GM23338 (cell line): ENCODE measurements around the gene WWP2. TPM values are rescaled to one million over a fixed set of nuclear protein-coding genes. Genes with fewer than 3 reads are reported as not detected.

Experiments
- ATAC-seq: fragments of 200-7000 bp; cut with Tn5 transposase; 3 replicates; pipeline ENCODE4 v1.9.1; 2020
- DNase-seq: peaks from one replicate; pipeline ENCODE4 v3.0.0-alpha.2; 2015; ENCODE audit warnings: low spot score
- H2AFZ ChIP-seq: fragments of 200-600 bp; sonication (generic); 2 replicates; pipeline ENCODE4 v1.8.0; 2016; ENCODE audit warnings: antibody characterized with exemption, mild to moderate bottlenecking, moderate library complexity
- H3F3A ChIP-seq: fragments of 200-600 bp; sonication (generic); replicated peaks from 2 replicates; pipeline ENCODE4 v1.8.0; 2017; ENCODE audit warnings: antibody characterized with exemption, mixed run types, low read depth
- H3K27ac ChIP-seq: fragments of 200-600 bp; sonication (generic); 2 replicates; pipeline ENCODE4 v1.6.1; 2016; ENCODE audit warnings: low read depth
- H3K27me3 ChIP-seq: fragments of 200-600 bp; sonication (generic); 2 replicates; pipeline ENCODE4 v1.8.0; 2016; ENCODE audit warnings: mild to moderate bottlenecking, mixed run types, moderate library complexity; ENCODE audit not compliant: insufficient read depth
- H3K36me3 ChIP-seq: fragments of 200-600 bp; sonication (generic); 2 replicates; pipeline ENCODE4 v1.8.0; 2016; ENCODE audit warnings: mild to moderate bottlenecking; ENCODE audit not compliant: insufficient read depth
- H3K4me1 ChIP-seq: fragments of 200-600 bp; sonication (generic); 2 replicates; pipeline ENCODE4 v1.8.0; 2016; ENCODE audit warnings: mild to moderate bottlenecking, moderate library complexity; ENCODE audit not compliant: insufficient read depth
- H3K4me2 ChIP-seq: fragments of 200-600 bp; sonication (generic); 2 replicates; pipeline ENCODE4 v1.7.1; 2017; ENCODE audit warnings: mixed run types
- H3K4me3 ChIP-seq: fragments of 200-600 bp; sonication (generic); 2 replicates; pipeline ENCODE4 v1.6.1; 2016; ENCODE audit warnings: mixed run types
- H3K79me2 ChIP-seq: fragments of 200-600 bp; sonication (generic); replicated peaks from 2 replicates; pipeline ENCODE4 v1.8.0; 2017; ENCODE audit warnings: mild to moderate bottlenecking; ENCODE audit not compliant: insufficient read depth
- H3K9me2 ChIP-seq: fragments of 200-600 bp; sonication (generic); 2 replicates; pipeline ENCODE4 v1.8.0; 2017; ENCODE audit not compliant: insufficient read depth
- H4K20me1 ChIP-seq: fragments of 200-600 bp; sonication (generic); replicated peaks from 2 replicates; pipeline ENCODE4 v1.8.0; 2017; ENCODE audit warnings: mild to moderate bottlenecking; ENCODE audit not compliant: insufficient read depth
- H3K27ac Mint-ChIP-seq: 2 replicates; pipeline ENCODE4 v1.8.0; 2020; ENCODE audit warnings: inconsistent platforms, mild to moderate bottlenecking, moderate library complexity, mixed read lengths
- H3K27me3 Mint-ChIP-seq: 3 replicates; pipeline ENCODE4 v1.8.0; 2022; ENCODE audit warnings: low read depth, mild to moderate bottlenecking, moderate library complexity, mixed read lengths, inconsistent platforms; ENCODE audit not compliant: insufficient read depth, poor library complexity
- H3K36me3 Mint-ChIP-seq: 3 replicates; pipeline ENCODE4 v1.8.0; 2021; ENCODE audit warnings: low read depth, mild to moderate bottlenecking, inconsistent platforms, moderate library complexity, mixed read lengths
- H3K4me1 Mint-ChIP-seq: 3 replicates; pipeline ENCODE4 v1.8.0; 2020; ENCODE audit warnings: mild to moderate bottlenecking, inconsistent platforms, mixed read lengths
- H3K4me3 Mint-ChIP-seq: 3 replicates; pipeline ENCODE4 v1.8.0; 2021; ENCODE audit warnings: moderate library complexity, mild to moderate bottlenecking, inconsistent platforms, mixed read lengths
- H3K9me3 Mint-ChIP-seq: 3 replicates; pipeline ENCODE4 v1.8.0; 2020; ENCODE audit warnings: moderate library complexity, mild to moderate bottlenecking, inconsistent platforms, mixed read lengths
- ETS1 ChIP-seq: IDR thresholded peaks from 2 replicates; pipeline ENCODE4 v1.6.1; 2016; ENCODE audit warnings: antibody characterized with exemption
- EZH2 ChIP-seq: fragments of 200-600 bp; sonication (generic); IDR thresholded peaks from one replicate; pipeline ENCODE4 v1.8.0; 2017; ENCODE audit warnings: antibody characterized with exemption, mild to moderate bottlenecking, low read depth; ENCODE audit not compliant: unreplicated experiment
- EZH2phosphoT487 ChIP-seq: fragments of 200-600 bp; sonication (generic); IDR thresholded peaks from one replicate; pipeline ENCODE4 v1.8.1; 2018; ENCODE audit warnings: antibody characterized with exemption; ENCODE audit not compliant: unreplicated experiment
- JUNB ChIP-seq: IDR thresholded peaks from one replicate; pipeline ENCODE4 v1.6.1; 2016; ENCODE audit warnings: antibody characterized with exemption; ENCODE audit not compliant: unreplicated experiment
- NANOG ChIP-seq: IDR thresholded peaks from 2 replicates; pipeline ENCODE4 v1.6.1; 2016; ENCODE audit warnings: antibody characterized with exemption, borderline replicate concordance
- POLR2AphosphoS5 ChIP-seq: IDR thresholded peaks from 2 replicates; pipeline ENCODE4 v1.6.1; 2016; ENCODE audit warnings: antibody characterized with exemption, low read depth
- STAT1 ChIP-seq: IDR thresholded peaks from one replicate; pipeline ENCODE4 v1.6.1; 2016; ENCODE audit warnings: antibody characterized with exemption; ENCODE audit not compliant: unreplicated experiment
- ZNF114 ChIP-seq: fragments of 250-450 bp; sonication (Bioruptor Pico); IDR thresholded peaks from 2 replicates; pipeline ENCODE4 v1.5.0; 2020; ENCODE audit warnings: mild to moderate bottlenecking, moderate library complexity
- ZNF331 ChIP-seq: fragments of 250-450 bp; sonication (Bioruptor Pico); IDR thresholded peaks from 2 replicates; pipeline ENCODE4 v1.5.0; 2020; ENCODE audit warnings: low read depth, mild to moderate bottlenecking, moderate library complexity
- polyA plus RNA-seq: library from polyadenylated mRNA; unstranded; fragments of >200 nt; fragmentation: Nextera tagmentation; extraction: Ambion mirVana; gene quantifications from 2 replicates; pipeline ENCODE4 v1.2.1, GENCODE V29; 2016
- total RNA-seq: library from RNA; depleted of rRNA; stranded (reverse); fragments of >200 nt; shearing (Covaris generic); gene quantifications from 2 replicates; pipeline ENCODE4 v1.2.3, GENCODE V29; 2014
- TF ChIP-seq, protein P1 (sequence below): fragments of 250-450 bp; sonication (Bioruptor Pico); IDR thresholded peaks from 2 replicates; pipeline ENCODE4 v1.5.0; 2020; ENCODE audit warnings: mild to moderate bottlenecking, moderate library complexity
- TF ChIP-seq, protein P2 (sequence below): IDR thresholded peaks from one replicate; pipeline ENCODE4 v1.6.1; 2018; ENCODE audit warnings: antibody characterized with exemption; ENCODE audit not compliant: unreplicated experiment
- TF ChIP-seq, protein P3 (sequence below), 2 experiments: fragments of 200-600 bp in 1 of 2; sonication (generic) in 1 of 2; conservative IDR thresholded peaks; 2 replicates each; pipeline versions ENCODE4 v1.5.1 to v1.6.1; 2016 to 2017; ENCODE audit warnings: antibody characterized with exemption in 2 of 2, low read depth in 2 of 2, mild to moderate bottlenecking in 2 of 2, moderate library complexity in 1 of 2

WWP2 gene
- total and polyA plus RNA-seq, 2 experiments from 2014 or later: 12.3 to 35.5 TPM

- no peak overlapping the region for H3K4me2 ChIP-seq
- H3K27ac Mint-ChIP-seq: no peak overlapping the region
- no peak for TF ChIP-seq JUNB
- no peak for TF ChIP-seq EZH2
- TF ChIP-seq POLR2AphosphoS5: no peak
- no peak for TF ChIP-seq ETS1
- TF ChIP-seq, protein P1, sequence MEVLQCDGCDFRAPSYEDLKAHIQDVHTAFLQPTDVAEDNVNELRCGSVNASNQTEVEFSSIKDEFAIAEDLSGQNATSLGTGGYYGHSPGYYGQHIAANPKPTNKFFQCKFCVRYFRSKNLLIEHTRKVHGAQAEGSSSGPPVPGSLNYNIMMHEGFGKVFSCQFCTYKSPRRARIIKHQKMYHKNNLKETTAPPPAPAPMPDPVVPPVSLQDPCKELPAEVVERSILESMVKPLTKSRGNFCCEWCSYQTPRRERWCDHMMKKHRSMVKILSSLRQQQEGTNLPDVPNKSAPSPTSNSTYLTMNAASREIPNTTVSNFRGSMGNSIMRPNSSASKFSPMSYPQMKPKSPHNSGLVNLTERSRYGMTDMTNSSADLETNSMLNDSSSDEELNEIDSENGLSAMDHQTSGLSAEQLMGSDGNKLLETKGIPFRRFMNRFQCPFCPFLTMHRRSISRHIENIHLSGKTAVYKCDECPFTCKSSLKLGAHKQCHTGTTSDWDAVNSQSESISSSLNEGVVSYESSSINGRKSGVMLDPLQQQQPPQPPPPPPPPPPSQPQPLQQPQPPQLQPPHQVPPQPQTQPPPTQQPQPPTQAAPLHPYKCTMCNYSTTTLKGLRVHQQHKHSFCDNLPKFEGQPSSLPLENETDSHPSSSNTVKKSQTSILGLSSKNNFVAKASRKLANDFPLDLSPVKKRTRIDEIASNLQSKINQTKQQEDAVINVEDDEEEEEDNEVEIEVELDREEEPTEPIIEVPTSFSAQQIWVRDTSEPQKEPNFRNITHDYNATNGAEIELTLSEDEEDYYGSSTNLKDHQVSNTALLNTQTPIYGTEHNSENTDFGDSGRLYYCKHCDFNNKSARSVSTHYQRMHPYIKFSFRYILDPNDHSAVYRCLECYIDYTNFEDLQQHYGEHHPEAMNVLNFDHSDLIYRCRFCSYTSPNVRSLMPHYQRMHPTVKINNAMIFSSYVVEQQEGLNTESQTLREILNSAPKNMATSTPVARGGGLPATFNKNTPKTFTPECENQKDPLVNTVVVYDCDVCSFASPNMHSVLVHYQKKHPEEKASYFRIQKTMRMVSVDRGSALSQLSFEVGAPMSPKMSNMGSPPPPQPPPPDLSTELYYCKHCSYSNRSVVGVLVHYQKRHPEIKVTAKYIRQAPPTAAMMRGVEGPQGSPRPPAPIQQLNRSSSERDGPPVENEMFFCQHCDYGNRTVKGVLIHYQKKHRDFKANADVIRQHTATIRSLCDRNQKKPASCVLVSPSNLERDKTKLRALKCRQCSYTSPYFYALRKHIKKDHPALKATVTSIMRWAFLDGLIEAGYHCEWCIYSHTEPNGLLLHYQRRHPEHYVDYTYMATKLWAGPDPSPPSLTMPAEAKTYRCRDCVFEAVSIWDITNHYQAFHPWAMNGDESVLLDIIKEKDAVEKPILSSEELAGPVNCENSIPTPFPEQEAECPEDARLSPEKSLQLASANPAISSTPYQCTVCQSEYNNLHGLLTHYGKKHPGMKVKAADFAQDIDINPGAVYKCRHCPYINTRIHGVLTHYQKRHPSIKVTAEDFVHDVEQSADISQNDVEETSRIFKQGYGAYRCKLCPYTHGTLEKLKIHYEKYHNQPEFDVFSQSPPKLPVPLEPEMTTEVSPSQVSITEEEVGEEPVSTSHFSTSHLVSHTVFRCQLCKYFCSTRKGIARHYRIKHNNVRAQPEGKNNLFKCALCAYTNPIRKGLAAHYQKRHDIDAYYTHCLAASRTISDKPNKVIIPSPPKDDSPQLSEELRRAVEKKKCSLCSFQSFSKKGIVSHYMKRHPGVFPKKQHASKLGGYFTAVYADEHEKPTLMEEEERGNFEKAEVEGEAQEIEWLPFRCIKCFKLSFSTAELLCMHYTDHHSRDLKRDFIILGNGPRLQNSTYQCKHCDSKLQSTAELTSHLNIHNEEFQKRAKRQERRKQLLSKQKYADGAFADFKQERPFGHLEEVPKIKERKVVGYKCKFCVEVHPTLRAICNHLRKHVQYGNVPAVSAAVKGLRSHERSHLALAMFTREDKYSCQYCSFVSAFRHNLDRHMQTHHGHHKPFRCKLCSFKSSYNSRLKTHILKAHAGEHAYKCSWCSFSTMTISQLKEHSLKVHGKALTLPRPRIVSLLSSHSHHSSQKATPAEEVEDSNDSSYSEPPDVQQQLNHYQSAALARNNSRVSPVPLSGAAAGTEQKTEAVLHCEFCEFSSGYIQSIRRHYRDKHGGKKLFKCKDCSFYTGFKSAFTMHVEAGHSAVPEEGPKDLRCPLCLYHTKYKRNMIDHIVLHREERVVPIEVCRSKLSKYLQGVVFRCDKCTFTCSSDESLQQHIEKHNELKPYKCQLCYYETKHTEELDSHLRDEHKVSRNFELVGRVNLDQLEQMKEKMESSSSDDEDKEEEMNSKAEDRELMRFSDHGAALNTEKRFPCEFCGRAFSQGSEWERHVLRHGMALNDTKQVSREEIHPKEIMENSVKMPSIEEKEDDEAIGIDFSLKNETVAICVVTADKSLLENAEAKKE (CRISPR knock-in tag): no peak
- no peak for TF ChIP-seq STAT1
- TF ChIP-seq ZNF114 (CRISPR knock-in tag): no peak
- TF ChIP-seq NANOG: no peak
- TF ChIP-seq, protein P2, sequence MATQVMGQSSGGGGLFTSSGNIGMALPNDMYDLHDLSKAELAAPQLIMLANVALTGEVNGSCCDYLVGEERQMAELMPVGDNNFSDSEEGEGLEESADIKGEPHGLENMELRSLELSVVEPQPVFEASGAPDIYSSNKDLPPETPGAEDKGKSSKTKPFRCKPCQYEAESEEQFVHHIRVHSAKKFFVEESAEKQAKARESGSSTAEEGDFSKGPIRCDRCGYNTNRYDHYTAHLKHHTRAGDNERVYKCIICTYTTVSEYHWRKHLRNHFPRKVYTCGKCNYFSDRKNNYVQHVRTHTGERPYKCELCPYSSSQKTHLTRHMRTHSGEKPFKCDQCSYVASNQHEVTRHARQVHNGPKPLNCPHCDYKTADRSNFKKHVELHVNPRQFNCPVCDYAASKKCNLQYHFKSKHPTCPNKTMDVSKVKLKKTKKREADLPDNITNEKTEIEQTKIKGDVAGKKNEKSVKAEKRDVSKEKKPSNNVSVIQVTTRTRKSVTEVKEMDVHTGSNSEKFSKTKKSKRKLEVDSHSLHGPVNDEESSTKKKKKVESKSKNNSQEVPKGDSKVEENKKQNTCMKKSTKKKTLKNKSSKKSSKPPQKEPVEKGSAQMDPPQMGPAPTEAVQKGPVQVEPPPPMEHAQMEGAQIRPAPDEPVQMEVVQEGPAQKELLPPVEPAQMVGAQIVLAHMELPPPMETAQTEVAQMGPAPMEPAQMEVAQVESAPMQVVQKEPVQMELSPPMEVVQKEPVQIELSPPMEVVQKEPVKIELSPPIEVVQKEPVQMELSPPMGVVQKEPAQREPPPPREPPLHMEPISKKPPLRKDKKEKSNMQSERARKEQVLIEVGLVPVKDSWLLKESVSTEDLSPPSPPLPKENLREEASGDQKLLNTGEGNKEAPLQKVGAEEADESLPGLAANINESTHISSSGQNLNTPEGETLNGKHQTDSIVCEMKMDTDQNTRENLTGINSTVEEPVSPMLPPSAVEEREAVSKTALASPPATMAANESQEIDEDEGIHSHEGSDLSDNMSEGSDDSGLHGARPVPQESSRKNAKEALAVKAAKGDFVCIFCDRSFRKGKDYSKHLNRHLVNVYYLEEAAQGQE: no peak
- TF ChIP-seq EZH2phosphoT487: no peak
- TF ChIP-seq, protein P3, sequence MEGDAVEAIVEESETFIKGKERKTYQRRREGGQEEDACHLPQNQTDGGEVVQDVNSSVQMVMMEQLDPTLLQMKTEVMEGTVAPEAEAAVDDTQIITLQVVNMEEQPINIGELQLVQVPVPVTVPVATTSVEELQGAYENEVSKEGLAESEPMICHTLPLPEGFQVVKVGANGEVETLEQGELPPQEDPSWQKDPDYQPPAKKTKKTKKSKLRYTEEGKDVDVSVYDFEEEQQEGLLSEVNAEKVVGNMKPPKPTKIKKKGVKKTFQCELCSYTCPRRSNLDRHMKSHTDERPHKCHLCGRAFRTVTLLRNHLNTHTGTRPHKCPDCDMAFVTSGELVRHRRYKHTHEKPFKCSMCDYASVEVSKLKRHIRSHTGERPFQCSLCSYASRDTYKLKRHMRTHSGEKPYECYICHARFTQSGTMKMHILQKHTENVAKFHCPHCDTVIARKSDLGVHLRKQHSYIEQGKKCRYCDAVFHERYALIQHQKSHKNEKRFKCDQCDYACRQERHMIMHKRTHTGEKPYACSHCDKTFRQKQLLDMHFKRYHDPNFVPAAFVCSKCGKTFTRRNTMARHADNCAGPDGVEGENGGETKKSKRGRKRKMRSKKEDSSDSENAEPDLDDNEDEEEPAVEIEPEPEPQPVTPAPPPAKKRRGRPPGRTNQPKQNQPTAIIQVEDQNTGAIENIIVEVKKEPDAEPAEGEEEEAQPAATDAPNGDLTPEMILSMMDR (conservative IDR thresholded peaks at IDR 0.05; ENCODE audit: low read depth in 2 of 2): no peak
- TF ChIP-seq ZNF331 (CRISPR knock-in tag): no peak
These were observed 17.6 kb downstream of the WWP2 start for GRCh38 chr16:69779724-69780123.

More at GRCh38 chr16:69779724-69780123, 17.6 kb downstream of the WWP2 start:
- no peak overlapping the region for H3K27ac ChIP-seq
- peaks cover 24% of the 10 kb centered on the region for H3K79me2 ChIP-seq
- H3K4me3 ChIP-seq: no peak overlapping the region
- DNase-seq: no peak
- no peaks in the 10 kb centered on the region for H3F3A ChIP-seq
- Mint-ChIP-seq H3K9me3 (peaks cover 3% of the 10 kb centered on the region; the same call in 1 of the 3 replicates), H3K4me3 (no peak overlapping the region), H3K36me3 (peaks cover 12% of the 10 kb centered on the region; the same call in 2 of the 3 replicates), H3K27me3 (peaks cover 5% of the 10 kb centered on the region), H3K4me1 (peaks cover 5% of the 10 kb centered on the region; the same call in 2 of the 3 replicates)
- peaks cover 2% of the 10 kb centered on the region for H4K20me1 ChIP-seq
- H3K4me1 ChIP-seq: no peaks in the 10 kb centered on the region
- no peak overlapping the region for H2AFZ ChIP-seq
- no peak for ATAC-seq
- no peaks in the 10 kb centered on the region for H3K9me2 ChIP-seq
- H3K36me3 ChIP-seq: no peaks in the 10 kb centered on the region
- H3K27me3 ChIP-seq: no peaks in the 10 kb centered on the region
